Vagina (tissue), 2 donors: ENCODE data around the gene ZBTB5. TPM values are rescaled to one million over a fixed set of nuclear protein-coding genes. Genes with fewer than 3 reads are reported as not detected.

Experiments
- DNase-seq, 2 donors: peaks; one replicate each; pipeline ENCODE4 v3.0.0-alpha.2; 2017; ENCODE audit errors: extremely low spot score in 2 of 2
- H3K27ac ChIP-seq: fragments of 200-600 bp; sonication (generic); one replicate; pipeline ENCODE4 v1.5.1; 2019
- H3K27me3 ChIP-seq: fragments of 200-600 bp; sonication (generic); one replicate; pipeline ENCODE4 v1.5.1; 2019
- H3K36me3 ChIP-seq, 2 donors: fragments of 200-600 bp; sonication (generic); one replicate each; pipeline ENCODE4 v1.5.1; 2017 to 2019
- H3K4me1 ChIP-seq: fragments of 200-600 bp; sonication (generic); one replicate; pipeline ENCODE4 v1.5.1; 2019
- H3K4me3 ChIP-seq, 2 donors: fragments of 200-600 bp; sonication (generic); 1 replicate in 1 of 2; 2 replicates in 1 of 2; pipeline ENCODE4 v1.5.1; 2016 to 2019
- H3K9me3 ChIP-seq: fragments of 200-600 bp; sonication (generic); one replicate; pipeline ENCODE4 v1.5.1; 2019
- POLR2A ChIP-seq, 2 donors: fragments of 450-650 bp; IDR thresholded peaks; one replicate each; pipeline ENCODE4 v1.6.1; 2017; ENCODE audit warnings: antibody characterized with exemption in 2 of 2, mild to moderate bottlenecking in 2 of 2, moderate library complexity in 2 of 2
- POLR2AphosphoS5 ChIP-seq, 2 donors: sonication (generic); formaldehyde crosslinking; IDR thresholded peaks; one replicate each; pipeline ENCODE4 v1.9.0; 2017; ENCODE audit warnings: antibody characterized with exemption in 2 of 2, mild to moderate bottlenecking in 2 of 2, low read depth in 1 of 2; ENCODE audit not compliant: insufficient read depth in 1 of 2
- intact Hi-C: fragments of 100-400 bp; cut with DNase I; formaldehyde crosslinking; loops from one replicate; pipeline ENCODE4 v1.15.1; 2023
- total RNA-seq: library from RNA; depleted of rRNA; stranded (reverse); fragments of >200 nt; gene quantifications from one replicate; pipeline ENCODE4 v1.2.3, GENCODE V29; 2016
- TF ChIP-seq, protein P1 (sequence below), 3 experiments: fragments of 450-650 bp in 2 of 3; fragments of 200-600 bp in 1 of 3; sonication (generic) in 1 of 3; IDR thresholded peaks; one replicate each; pipeline ENCODE4 v1.5.1; 2017 to 2019; ENCODE audit warnings: antibody characterized with exemption in 3 of 3, mild to moderate bottlenecking in 2 of 3, moderate library complexity in 2 of 3

The ZBTB5 gene
- total RNA-seq, 1 donor from 2014 or later, result 17.9 TPM

DNA sequence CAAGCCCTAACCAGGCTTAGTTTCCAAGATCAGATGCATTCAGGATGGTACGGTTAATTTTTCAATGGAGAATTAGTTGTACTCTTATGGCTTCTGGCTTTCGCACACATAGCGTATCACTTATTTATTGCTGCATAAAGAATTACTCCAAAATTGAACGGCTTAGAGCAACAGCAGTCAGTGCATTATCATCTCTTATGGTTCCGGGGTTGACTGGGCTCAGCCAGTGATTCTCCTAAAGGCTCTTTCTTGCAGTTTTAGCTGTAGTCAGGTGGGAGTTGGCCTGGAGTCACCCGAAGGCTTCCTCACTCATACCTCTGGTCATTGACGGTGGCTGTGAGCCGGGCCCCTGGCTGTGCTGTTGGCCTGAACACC lies 43.3 kb downstream of the ZBTB5 start:
- peaks cover 0 to 5% of the 10 kb centered on the region in 2 donors for H3K36me3 ChIP-seq
- H3K27ac ChIP-seq, result peak overlapping the region; percentile 78
- DNase-seq, result no peak
- intact Hi-C loops, result no loop called here
- peaks cover 31% of the 10 kb centered on the region for H3K4me1 ChIP-seq
- peak overlapping the region; percentile 88 to 93 for H3K4me3 ChIP-seq
- no peaks in the 10 kb centered on the region for H3K27me3 ChIP-seq
- TF ChIP-seq POLR2A (IDR thresholded peaks at IDR 0.05) (no peak), POLR2AphosphoS5 (IDR thresholded peaks at IDR 0.05; ENCODE audit: insufficient read depth in 1 of 2, low read depth in 1 of 2) (no peak)
- TF ChIP-seq, protein P1, sequence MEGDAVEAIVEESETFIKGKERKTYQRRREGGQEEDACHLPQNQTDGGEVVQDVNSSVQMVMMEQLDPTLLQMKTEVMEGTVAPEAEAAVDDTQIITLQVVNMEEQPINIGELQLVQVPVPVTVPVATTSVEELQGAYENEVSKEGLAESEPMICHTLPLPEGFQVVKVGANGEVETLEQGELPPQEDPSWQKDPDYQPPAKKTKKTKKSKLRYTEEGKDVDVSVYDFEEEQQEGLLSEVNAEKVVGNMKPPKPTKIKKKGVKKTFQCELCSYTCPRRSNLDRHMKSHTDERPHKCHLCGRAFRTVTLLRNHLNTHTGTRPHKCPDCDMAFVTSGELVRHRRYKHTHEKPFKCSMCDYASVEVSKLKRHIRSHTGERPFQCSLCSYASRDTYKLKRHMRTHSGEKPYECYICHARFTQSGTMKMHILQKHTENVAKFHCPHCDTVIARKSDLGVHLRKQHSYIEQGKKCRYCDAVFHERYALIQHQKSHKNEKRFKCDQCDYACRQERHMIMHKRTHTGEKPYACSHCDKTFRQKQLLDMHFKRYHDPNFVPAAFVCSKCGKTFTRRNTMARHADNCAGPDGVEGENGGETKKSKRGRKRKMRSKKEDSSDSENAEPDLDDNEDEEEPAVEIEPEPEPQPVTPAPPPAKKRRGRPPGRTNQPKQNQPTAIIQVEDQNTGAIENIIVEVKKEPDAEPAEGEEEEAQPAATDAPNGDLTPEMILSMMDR (IDR thresholded peaks at IDR 0.05), result no peak
- H3K9me3 ChIP-seq, result no peaks in the 10 kb centered on the region

DNA sequence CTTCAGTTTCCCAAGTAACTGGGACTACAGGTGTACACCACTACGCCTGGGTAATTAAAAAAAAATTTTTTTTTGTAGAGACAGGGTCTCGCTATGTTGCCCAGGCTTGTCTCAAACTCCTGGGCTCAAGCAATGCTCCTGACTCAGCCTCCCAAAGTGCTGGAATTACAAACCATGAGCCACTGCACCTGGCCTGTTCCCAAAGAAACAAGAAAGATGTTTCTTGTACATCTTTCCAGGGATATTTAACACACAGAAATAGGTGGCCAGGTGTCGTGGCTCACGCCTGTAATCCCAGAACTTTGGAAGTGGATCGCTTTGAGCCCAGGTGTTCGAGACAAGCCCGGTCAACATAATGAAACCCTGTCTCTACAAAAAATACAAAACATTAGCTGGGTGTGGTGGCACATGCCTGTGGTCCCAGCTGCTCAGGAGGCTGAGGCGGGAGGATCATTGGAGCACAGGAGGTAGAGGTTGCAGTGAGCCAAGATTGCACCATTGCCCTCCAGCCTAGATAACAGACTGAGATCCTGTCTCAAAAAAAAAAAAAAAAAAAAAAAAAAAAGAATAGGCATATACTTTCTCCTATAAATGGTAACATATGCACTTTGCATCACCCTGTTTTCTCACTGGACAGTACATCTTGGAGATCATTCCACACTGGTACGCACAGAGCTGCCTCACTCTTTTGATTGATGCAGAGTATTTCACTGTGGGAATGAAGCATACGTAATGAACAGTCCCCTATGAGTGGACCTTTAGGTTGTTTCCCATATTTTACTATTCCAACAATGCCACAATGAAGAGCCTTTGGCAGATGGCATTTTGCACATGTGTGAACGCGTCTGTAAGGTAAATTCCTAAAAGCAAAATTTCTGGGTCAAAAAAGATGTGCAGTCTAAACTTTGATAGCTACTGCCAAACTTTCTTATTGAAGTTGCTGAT lies 44.7 kb downstream of the ZBTB5 start:
- Histone ChIP-seq H3K9me3 (no peaks in the 10 kb centered on the region), H3K4me3 (no peak overlapping the region), H3K27me3 (no peaks in the 10 kb centered on the region), H3K36me3 (no peaks in the 10 kb centered on the region), H3K4me1 (peaks cover 31% of the 10 kb centered on the region), H3K27ac (no peak overlapping the region)
- DNase-seq, result no peak
- no peak for TF ChIP-seq POLR2A (IDR thresholded peaks at IDR 0.05)
- TF ChIP-seq POLR2AphosphoS5 (IDR thresholded peaks at IDR 0.05; ENCODE audit: insufficient read depth in 1 of 2, low read depth in 1 of 2), result no peak
- TF ChIP-seq, protein P1 (IDR thresholded peaks at IDR 0.05), result no peak
- intact Hi-C loops, result no loop called here

DNA sequence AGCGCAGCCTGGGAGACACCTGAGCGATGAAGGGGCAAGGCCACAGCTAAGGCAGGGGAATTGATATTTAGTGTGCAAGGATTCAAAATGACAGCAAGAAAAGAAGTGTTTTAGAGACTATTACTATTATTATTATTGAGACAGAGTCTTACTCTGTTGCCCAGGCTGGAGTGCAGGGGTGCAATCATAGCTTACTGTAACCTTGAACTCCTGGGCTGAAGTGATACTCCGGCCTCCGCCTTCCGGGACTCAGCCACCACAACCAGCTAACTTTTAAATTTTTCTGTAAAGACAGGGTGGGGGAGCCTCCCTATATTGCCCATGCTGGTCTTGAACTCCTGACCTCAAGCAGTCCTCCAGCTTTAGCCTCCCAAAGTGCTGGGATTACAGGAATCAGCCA lies 46.0 kb downstream of the ZBTB5 start:
- H3K27me3 ChIP-seq, result no peaks in the 10 kb centered on the region
- DNase-seq, result no peak
- no peaks in the 10 kb centered on the region for H3K36me3 ChIP-seq
- TF ChIP-seq POLR2A (IDR thresholded peaks at IDR 0.05) (no peak), POLR2AphosphoS5 (IDR thresholded peaks at IDR 0.05; ENCODE audit: insufficient read depth in 1 of 2, low read depth in 1 of 2) (no peak)
- TF ChIP-seq, protein P1 (IDR thresholded peaks at IDR 0.05), result no peak
- H3K27ac ChIP-seq, result no peak overlapping the region
- H3K4me1 ChIP-seq, result peaks cover 26% of the 10 kb centered on the region
- intact Hi-C loops, result no loop called here
- H3K9me3 ChIP-seq, result no peaks in the 10 kb centered on the region
- H3K4me3 ChIP-seq, result no peak overlapping the region

DNA sequence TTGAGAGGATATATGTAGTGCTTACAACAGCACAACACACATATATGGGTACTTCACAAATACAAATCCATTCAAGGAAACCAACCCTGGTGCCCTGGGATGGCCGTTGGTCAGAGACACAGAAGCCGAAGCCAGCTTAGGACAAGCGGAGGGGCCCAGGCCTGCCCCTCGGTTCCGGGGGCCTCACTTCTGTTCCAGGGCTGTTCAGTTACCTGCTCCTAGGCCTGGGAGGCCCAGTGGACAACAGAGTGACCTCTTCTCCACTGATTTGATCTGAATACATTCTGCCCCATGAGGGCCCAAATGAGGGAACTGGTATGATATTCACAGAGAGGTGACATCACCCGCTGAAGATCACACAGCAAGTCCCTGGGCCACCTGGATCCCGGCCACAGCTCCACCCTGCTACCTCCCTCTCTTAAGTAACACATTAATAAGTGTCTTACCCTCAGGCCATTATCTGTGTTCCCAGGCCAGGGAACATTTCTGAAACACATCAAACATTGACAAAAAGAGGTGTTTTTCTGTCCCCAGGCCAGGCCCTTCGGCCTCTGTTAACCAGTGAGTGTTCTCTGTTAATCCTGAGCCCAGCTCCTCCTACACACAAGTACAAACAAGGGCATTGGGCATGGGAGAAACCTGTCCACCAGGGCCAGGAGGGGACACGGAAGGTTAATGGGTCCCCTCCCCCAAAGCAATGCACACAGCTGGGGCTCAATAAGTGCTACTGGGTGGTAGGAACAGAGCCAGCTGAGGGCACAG lies 47.2 kb downstream of the ZBTB5 start:
- H3K4me3 ChIP-seq, result no peak overlapping the region
- TF ChIP-seq POLR2AphosphoS5 (IDR thresholded peaks at IDR 0.05; ENCODE audit: insufficient read depth in 1 of 2, low read depth in 1 of 2) (no peak), POLR2A (IDR thresholded peaks at IDR 0.05) (no peak)
- TF ChIP-seq, protein P1 (IDR thresholded peaks at IDR 0.05), result no peak
- H3K36me3 ChIP-seq, result no peaks in the 10 kb centered on the region
- H3K27me3 ChIP-seq, result no peaks in the 10 kb centered on the region
- H3K27ac ChIP-seq, result no peak overlapping the region
- H3K4me1 ChIP-seq, result peaks cover 14% of the 10 kb centered on the region
- H3K9me3 ChIP-seq, result no peaks in the 10 kb centered on the region
- DNase-seq, result no peak
- intact Hi-C loops, result no loop called here
